ENCODE data around the gene USP9Y.

The USP9Y gene

DNA sequence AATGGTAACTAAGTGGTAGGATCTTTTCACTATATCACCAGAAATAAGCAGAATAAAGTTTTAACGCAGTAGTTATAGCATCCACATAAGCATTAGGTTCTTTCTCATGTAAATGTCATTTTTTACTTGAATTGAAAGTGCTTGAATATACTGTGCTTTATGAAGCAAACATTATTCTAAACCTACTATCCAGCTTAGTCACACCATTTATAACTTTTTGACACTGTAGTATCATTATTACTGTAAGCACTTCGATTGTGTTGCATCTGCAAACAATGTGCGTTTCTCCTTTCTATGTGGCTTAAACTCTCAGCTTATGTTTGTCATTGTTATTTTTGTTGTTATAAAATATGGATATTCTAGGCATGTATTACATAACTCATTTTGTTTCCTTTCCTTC lies 132.3 kb downstream of the USP9Y start:
- TF ChIP-seq, protein P1, sequence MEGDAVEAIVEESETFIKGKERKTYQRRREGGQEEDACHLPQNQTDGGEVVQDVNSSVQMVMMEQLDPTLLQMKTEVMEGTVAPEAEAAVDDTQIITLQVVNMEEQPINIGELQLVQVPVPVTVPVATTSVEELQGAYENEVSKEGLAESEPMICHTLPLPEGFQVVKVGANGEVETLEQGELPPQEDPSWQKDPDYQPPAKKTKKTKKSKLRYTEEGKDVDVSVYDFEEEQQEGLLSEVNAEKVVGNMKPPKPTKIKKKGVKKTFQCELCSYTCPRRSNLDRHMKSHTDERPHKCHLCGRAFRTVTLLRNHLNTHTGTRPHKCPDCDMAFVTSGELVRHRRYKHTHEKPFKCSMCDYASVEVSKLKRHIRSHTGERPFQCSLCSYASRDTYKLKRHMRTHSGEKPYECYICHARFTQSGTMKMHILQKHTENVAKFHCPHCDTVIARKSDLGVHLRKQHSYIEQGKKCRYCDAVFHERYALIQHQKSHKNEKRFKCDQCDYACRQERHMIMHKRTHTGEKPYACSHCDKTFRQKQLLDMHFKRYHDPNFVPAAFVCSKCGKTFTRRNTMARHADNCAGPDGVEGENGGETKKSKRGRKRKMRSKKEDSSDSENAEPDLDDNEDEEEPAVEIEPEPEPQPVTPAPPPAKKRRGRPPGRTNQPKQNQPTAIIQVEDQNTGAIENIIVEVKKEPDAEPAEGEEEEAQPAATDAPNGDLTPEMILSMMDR (conservative IDR thresholded peaks at IDR 0.05; ENCODE audit: low read length) = no peak
- H3K4me3 ChIP-seq (ENCODE audit: low read length) = no peak overlapping the region
- no peak for DNase-seq (ENCODE audit: low read depth)

DNA sequence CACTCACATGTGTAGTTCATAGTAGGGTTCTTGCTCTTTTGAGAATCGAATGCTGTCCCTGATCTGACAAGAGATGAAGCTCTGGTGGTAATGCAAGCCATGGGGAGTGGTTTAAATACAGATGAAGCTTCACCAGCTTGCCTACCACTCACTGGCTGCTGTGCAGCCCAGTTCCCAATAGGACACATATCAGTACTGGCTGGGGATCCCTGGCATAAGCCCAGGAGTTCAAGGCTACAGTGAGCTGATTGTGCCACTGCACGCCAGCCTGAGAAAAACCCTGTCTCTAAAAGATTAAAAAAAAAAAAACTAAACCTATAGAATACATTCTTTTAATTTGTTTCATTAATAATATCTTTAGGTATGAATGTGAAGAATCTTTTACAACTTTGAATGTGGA lies 136.5 kb downstream of the USP9Y start:
- no peak overlapping the region for H3K4me3 ChIP-seq (ENCODE audit: low read length)
- TF ChIP-seq, protein P1 (conservative IDR thresholded peaks at IDR 0.05; ENCODE audit: low read length) = no peak
- DNase-seq (ENCODE audit: low read depth) = no peak

DNA sequence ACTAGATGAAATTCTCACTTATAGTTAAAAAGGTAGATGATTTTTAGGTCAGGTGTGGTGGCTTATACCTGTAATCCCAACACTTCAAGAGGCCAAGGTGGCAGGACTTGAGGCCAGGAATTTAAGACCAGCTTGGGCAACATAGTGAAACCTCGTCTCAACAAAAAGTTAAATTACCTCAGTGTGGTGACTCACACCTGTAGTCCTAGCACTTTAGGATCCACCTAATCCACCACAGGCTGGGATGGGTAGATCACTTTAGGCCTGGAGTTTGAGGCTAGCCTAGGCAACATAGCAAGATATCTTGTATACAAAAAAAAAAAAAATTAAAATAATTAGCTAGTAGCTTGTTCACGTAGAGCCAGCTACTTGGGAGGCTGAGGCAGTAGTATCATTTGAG lies 140.3 kb downstream of the USP9Y start:
- no peak overlapping the region for H3K4me3 ChIP-seq (ENCODE audit: low read length)
- TF ChIP-seq, protein P1 (conservative IDR thresholded peaks at IDR 0.05; ENCODE audit: low read length) = no peak
- no peak for DNase-seq (ENCODE audit: low read depth)

DNA sequence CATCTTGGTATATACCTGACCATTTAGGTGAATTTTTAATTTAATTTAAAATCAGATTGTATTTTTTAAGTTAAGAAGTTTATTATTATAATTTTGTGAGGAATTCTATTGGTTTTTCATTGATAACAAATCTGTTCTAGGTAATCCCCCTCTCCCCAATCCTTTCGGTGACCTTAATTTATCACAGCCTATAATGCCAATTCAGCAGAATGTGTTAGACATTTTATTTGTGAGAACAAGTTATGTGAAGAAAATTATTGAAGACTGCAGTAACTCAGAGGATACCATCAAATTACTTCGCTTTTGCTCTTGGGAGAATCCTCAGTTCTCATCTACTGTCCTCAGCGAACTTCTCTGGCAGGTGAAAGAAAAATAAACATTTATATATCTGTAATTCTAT lies 145.8 kb downstream of the USP9Y start:
- no peak for DNase-seq (ENCODE audit: low read depth)
- H3K4me3 ChIP-seq (ENCODE audit: low read length) = no peak overlapping the region
- TF ChIP-seq, protein P1 (conservative IDR thresholded peaks at IDR 0.05; ENCODE audit: low read length) = no peak

DNA sequence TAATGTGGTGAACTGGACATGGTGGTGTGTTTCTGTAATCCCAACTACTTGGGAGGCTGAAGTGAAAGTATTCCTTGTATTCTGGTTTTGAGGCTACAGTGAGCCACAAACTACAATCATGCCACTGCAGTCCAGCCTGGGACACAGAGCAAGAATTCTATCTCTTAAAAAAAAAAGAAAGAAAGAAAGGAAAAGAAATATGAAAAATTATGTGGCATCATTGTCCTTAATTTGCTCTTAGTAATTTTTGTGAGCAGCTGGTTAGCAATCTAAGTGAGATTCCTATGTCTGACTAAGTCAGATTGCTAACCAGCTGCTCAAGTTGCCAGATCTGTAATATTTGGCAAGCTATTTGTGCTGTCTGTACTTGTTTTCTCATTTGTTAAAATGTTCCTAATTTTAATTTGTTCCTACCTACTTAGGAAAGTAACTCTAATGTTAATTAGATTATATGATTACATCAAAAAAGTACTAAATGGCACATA lies 154.8 kb downstream of the USP9Y start:
- DNase-seq (ENCODE audit: low read depth) = peak; percentile 59

DNA sequence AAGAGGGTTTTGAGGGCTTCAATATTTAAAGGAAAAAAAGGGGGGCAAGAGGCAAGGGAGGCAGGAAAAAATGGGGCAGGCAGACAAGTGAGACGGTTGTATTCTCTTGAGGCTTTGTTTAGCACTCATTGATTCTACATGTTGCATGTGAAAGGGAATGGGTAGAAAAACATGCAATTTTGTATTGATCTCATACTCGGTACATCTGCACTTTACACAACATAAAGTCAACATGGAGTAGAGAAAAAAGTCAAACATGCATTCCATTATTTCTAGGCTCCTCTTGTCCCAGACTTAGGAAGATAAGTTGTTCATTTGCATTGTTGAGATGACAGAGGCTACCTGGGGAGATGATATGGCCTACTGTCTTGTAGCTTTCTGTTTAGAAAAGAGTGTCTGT lies 166.9 kb downstream of the USP9Y start:
- no peak overlapping the region for H3K4me3 ChIP-seq (ENCODE audit: low read length)
- DNase-seq (ENCODE audit: low read depth) = no peak
- TF ChIP-seq, protein P1 (conservative IDR thresholded peaks at IDR 0.05; ENCODE audit: low read length) = no peak

More for the DNA sequence above, 154.8 kb downstream of the USP9Y start:
- H3K4me3 ChIP-seq (ENCODE audit: low read length) = no peak overlapping the region
- TF ChIP-seq, protein P1 (conservative IDR thresholded peaks at IDR 0.05; ENCODE audit: low read length) = no peak

DNA sequence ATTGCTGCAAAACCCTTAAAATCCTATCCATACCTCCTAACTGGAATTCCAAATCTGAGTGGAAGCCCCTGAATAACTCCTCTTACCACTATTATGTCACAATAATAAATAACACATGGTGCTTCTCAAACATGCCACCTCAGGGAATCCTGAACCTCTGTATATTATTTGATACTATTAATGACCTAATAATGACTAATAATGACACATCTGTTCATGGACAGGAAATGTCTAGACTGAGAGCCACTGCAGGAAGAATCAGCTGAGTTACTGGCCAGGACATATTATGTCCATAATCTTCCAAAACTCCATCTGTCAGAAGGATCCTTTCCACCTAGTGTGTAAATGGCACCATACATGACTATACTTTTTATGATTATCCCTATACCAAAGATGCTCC lies 195.9 kb downstream of the USP9Y start:
- no peak overlapping the region for H3K4me3 ChIP-seq (ENCODE audit: low read length)
- TF ChIP-seq, protein P1 (conservative IDR thresholded peaks at IDR 0.05; ENCODE audit: low read length) = no peak
- no peak for DNase-seq (ENCODE audit: low read depth)
